Measurements from ENCODE around the gene FHAD1.

FHAD1 gene

DNA sequence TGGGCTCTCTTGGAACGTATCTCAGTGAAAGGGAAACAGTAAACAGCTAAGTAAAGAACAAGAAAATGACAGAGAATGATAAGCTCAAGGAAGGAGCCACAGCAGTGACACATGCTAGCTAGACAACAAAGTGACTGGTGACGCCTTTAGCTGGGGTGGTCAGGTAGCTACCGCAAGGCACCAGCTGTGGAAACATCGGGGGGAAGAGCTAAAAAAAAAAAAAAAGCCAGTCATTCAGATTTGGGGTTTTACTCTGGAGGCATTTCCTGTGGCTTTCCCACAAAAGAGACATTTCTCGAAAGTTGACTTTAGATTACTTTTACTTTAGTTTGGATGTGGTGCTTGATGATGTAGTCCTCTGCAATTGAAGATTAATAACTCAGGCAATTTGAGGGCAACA lies 2.1 kb downstream of the FHAD1 start:
- peak; percentile 79 for DNase-seq

- DNase-seq = no peak
Measured at GRCh38 chr1:15251857-15252835, 5.1 kb downstream of the FHAD1 start.

GRCh38 chr1:15254559-15254958 lies 7.5 kb downstream of the FHAD1 start:
- no peak for DNase-seq

GRCh38 chr1:15255582-15256149 lies 8.6 kb downstream of the FHAD1 start:
- DNase-seq = no peak

- DNase-seq = no peak
Measured at GRCh38 chr1:15256584-15256983, 9.6 kb downstream of the FHAD1 start.

GRCh38 chr1:15257309-15257708 lies 10.3 kb downstream of the FHAD1 start:
- no peak for DNase-seq

GRCh38 chr1:15258833-15259621 lies 12.0 kb downstream of the FHAD1 start:
- DNase-seq = no peak

DNA sequence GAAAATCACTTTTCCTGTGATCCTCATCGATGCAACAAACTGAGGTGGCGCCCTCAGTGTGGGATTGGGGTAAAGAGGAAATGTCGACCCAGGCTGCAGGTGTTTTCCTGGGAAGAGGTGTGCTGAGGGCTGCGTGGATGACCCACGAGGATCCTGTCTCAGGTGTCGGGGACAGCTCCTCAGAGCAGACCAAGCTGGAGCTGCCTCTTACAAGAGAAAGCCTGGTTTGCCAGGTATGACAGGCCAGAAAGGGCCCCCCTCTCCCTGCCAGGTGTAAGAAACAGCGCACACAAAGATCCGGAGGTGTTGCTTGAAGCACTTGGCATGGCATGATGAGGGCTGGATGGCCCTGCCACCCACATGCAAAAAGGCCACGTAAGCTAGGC lies 12.6 kb downstream of the FHAD1 start:
- DNase-seq = no peak

- DNase-seq = no peak
Measured at GRCh38 chr1:15260418-15261154, 13.6 kb downstream of the FHAD1 start.

DNA sequence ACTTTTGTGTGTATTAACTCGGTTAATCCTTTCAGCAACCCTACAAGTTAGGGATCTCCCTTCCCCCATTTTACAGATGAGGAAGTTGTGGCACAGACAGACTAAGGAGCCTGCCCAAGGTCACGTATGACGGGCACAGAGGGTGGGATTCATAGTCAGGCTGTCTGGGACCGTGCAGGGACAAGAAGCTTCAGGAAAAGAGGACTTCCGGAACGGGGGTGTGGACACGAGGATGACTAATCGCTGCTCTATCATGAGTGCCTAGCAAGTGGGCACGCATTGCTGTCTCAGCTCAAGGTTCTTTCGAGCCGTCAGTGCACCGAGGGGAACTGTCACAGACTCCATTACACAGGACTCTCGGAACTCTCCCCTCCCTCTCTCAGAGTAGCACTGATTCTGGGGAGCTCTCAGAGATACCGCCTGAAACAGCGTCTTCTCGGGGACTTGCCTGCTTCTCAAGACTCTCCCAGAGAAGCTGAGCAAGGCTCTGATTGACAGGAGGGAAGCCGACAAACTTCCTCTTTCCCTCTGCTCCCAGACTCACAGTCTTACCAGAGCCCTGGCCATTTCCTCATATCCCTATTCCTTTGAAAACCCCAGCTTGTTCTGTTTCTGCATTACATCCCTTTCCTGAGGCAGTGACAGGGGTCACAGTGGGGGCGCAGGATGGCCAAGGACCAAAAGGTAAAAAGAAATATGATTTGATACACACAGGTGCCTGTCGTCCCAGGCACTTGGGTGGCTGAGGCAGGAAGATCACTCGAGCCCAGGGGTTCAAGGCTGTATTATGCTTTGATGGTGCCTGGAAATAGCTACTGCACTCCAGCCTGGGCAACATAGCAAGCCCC lies 14.4 kb downstream of the FHAD1 start:
- peak; percentile 49 for DNase-seq

GRCh38 chr1:15262003-15262377 lies 15.0 kb downstream of the FHAD1 start:
- no peak for DNase-seq

- DNase-seq = no peak
Measured at GRCh38 chr1:15262706-15263105, 15.7 kb downstream of the FHAD1 start.

DNA sequence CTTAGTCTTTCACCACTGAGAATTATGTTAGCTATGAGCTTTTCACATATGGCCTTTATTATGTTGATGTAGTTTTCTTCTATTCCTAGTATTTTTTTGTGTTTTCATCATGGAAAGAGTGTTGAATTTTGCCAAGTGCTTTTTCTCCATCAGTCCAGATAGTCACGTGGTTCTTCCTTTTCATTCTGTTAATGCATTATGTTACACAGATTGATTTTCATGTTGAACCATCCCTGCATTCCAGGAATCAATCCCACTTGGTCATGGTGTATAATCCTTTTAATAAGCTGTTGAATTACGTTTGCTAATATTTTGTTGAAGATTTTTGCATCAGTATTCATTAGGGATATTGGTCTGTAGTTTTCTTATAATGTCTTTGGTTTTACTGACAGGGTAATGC lies 17.7 kb downstream of the FHAD1 start:
- no peak for DNase-seq

DNA sequence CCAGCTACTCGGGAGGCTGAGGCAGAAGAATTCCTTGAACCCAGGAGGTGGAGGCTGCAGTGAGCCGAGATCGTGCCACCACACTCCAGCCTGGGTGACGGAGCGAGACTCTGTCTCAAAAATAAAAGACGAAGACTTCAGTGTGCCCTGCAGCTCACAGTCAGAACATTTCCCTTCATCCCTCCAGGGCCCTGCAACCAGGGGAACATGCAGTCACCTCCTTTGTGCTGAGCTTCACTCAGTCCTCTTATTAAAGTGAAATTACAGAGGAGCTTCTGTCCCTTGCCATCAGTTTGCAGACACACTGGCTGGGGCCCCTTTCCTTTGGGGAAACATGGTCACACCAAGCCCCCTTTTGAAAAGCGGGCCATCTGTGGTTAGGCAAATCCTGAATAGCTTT lies 24.2 kb downstream of the FHAD1 start:
- DNase-seq = no peak

DNA sequence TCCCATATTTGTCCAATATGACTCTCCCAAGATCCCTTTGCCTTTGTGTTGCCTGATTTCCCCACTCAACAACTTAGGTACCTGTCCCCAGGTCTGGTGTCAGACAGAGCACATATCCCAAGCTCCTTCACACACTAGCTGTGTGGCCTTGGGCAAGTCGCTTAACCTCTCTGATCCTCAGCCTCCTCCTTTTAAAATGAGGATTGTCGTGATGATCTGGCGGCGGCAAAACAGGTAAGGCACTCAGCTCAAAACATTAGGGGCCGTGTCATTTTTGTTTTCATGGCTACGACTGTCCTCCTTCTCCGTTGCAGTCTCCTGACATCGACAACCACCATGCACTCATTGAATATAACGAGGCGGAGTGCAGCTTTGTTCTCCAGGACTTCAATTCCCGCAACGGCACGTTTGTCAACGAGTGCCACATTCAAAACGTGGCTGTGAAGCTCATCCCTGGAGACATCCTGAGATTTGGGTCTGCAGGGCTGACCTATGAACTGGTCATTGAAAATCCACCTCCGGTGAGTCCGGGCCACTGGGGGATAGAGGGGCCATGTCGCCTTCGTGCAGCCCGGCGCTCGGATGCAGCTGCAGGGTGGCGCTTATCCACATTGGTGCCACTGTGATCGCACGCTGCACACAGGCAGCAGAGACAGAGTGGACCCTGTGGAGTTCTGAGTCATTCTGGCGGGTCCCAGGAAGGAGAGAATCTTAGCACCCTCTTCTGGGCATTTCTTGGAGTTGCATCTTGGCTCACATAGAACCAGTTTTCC lies 25.2 kb downstream of the FHAD1 start:
- peak; percentile 57 for DNase-seq

DNA sequence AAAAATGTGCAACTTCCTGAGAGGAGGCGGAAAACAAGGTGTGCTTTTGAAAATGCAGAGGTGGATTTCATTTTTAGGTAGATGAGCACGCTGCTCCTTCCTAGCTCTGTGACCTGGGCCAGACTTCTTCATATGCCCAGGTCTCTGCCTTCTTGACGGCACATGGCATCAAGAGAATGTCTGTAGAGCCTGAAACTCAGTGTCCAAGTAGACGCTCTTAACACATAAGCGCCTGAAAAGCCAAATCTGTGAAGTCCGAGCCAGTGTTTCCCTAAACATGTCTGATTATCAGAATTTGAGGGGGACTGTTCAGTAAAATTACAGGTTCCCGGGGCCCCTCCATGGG lies 25.7 kb downstream of the FHAD1 start:
- no peak for DNase-seq

GRCh38 chr1:15273274-15273673 lies 26.3 kb downstream of the FHAD1 start:
- DNase-seq = no peak

DNA sequence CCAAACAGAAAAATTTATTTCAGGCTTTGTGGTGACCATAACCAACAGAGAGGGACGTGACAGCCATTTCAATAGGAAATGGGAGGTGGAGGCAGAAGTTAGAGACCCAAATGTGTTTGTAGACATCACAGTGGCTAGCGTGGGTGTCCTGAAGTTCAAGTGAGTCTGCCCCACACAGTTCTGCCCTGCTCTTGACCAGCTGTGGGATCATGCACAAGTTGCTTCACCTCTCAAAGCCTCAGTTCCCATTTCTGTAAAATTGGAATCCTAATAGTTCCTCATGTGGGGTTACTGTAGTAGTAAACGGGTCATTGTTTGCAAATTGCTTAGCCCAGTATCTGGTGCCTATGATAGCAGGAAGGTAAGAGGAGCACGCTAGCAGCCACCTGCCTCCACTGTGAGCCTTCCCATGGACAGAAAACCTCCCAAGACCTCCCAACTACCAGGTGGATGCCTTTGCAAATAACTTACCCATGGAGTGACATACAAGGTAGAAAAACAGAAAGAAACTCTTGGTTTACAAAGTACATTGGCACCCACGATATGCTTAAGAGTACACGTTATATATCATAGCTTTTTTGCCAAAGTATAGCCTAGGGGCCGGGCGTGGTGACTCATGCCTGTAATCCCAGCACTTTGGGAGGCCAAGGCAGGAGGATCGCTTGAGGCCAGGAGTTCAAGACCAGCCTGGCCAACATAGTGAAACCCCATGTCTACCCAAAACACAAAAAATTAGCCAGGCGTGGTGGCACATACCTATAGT lies 29.1 kb downstream of the FHAD1 start:
- no peak for DNase-seq

DNA sequence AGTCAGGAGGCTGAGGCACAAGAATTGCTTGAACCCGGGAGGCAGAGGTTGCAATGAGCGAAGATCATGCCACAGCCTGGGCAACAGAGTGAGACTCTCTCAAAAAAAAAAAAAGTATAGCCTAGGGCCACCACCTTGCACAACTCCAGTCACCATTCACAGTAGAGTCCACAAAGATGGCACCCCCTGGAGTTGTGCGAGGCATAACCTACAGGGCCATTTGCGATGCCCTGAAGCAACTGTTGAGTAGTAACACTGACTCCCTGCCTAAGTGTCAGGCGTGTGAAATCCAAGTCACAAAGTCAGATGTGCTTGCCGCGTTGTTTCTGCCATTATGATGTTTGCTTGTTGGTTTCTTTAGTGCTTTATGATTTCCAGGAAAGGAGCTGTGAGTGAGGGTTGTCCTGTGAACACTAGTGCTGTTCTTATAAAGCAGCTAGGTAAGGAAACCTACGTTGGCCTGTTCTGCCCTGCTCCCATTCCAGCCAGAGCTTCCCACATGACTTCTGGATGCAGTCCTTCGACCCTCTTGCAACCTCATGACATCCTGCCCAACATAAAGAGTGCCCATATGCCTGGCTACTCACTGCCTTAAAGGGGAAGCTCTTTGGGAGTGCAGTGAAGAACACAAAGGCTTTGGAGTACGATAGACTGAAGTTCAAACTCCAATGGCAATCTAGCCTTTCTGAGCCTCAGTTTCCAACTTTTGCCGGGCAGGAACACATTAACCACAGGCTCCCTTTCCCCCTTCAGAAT lies 29.8 kb downstream of the FHAD1 start:
- DNase-seq = no peak

- DNase-seq = no peak
Measured at GRCh38 chr1:15277447-15277838, 30.4 kb downstream of the FHAD1 start.
